G401 (cell line): ENCODE measurements around the gene HLX. TPM values are rescaled to one million over a fixed set of nuclear protein-coding genes. Genes with fewer than 3 reads are reported as not detected.

ENCODE experiments used
- DNase-seq: peaks from one replicate; pipeline ENCODE4 v3.0.0-alpha.2; 2015; ENCODE audit warnings: low spot score
- in situ Hi-C: cut with HindIII; loops from 2 replicates; pipeline ENCODE4 v1.10.0; 2016; ENCODE audit warnings: low sequenced_read_pairs, mixed read lengths
- total RNA-seq: library from RNA; depleted of rRNA; stranded (reverse); fragments of >200 nt; shearing (Covaris generic); gene quantifications from 2 replicates; pipeline ENCODE4 v1.2.3, GENCODE V29; 2014; rRNA removed

Gene HLX
- not detected in 2 replicates for total RNA-seq

GRCh38 chr1:220879076-220879508, at the start of gene HLX:
Gene HLX (plus strand): TSS chr1:220879443. CDS start chr1:220879858, 415 bp downstream.
- in situ Hi-C loops: no loop called here
- DNase-seq: peak; percentile 16

- in situ Hi-C loops: no loop called here
- no peak for DNase-seq
Observed at GRCh38 chr1:220833436-220833835, 45.8 kb upstream of the HLX start.

- in situ Hi-C loops: no loop called here
- DNase-seq: no peak
Observed at GRCh38 chr1:220834155-220834870, 44.9 kb upstream of the HLX start.

- no peak for DNase-seq
- in situ Hi-C loops: no loop called here
Observed at GRCh38 chr1:220838578-220838977, 40.7 kb upstream of the HLX start.

GRCh38 chr1:220839474-220839873, 39.8 kb upstream of the HLX start:
- in situ Hi-C loops: no loop called here
- DNase-seq: no peak

GRCh38 chr1:220841293-220841692, 38.0 kb upstream of the HLX start:
- in situ Hi-C loops: no loop called here
- DNase-seq: no peak

- peak; percentile 80 for DNase-seq
- in situ Hi-C loops: no loop called here
Observed at GRCh38 chr1:220843481-220844011, 35.7 kb upstream of the HLX start.

GRCh38 chr1:220852408-220852807, 26.8 kb upstream of the HLX start:
- in situ Hi-C loops: no loop called here
- DNase-seq: no peak

- in situ Hi-C loops: no loop called here
- DNase-seq: no peak
Observed at GRCh38 chr1:220872296-220872695, 6.9 kb upstream of the HLX start.

- DNase-seq: no peak
- in situ Hi-C loops: no loop called here
Observed at GRCh38 chr1:220873087-220873486, 6.2 kb upstream of the HLX start.

- in situ Hi-C loops: no loop called here
- peak; percentile 27 for DNase-seq
Observed at GRCh38 chr1:220873868-220874655, 5.2 kb upstream of the HLX start.

GRCh38 chr1:220875260-220875659, 4.0 kb upstream of the HLX start:
- no peak for DNase-seq
- in situ Hi-C loops: no loop called here

GRCh38 chr1:220876511-220877376, 2.5 kb upstream of the HLX start:
- DNase-seq: no peak
- in situ Hi-C loops: no loop called here

GRCh38 chr1:220877377-220878095, 1.7 kb upstream of the HLX start:
- DNase-seq: no peak
- in situ Hi-C loops: no loop called here

- in situ Hi-C loops: no loop called here
- DNase-seq: no peak
Observed at GRCh38 chr1:220878191-220879075, 810 bp upstream of the HLX start.

GRCh38 chr1:220879509-220880361, 492 bp downstream of the HLX start:
- no peak for DNase-seq
- in situ Hi-C loops: no loop called here

- in situ Hi-C loops: no loop called here
- DNase-seq: no peak
Observed at GRCh38 chr1:220880362-220880670, 1.1 kb downstream of the HLX start.
